ENCODE results near the gene CXCL8.

DNA sequence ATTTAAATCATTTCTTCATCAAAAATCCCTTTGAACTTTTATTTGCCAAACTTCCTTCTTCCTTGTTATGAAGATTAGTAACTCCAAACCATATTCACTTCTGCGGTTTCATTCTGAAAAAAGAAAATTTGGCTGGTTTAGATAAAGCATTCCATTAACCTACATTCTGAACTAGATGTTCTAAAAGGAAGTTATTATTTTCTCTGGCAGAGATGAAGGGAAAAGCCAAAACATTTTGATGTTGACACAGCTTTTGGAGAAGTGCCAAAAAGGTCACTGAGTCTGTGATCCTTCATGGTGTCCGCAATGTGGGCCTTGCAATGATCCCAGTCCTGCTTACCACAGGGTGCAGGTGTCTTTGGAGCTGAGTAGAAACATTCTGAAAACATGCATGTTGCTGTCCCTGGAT lies 36.0 kb downstream of the CXCL8 start:
- TF ChIP-seq, protein P1, sequence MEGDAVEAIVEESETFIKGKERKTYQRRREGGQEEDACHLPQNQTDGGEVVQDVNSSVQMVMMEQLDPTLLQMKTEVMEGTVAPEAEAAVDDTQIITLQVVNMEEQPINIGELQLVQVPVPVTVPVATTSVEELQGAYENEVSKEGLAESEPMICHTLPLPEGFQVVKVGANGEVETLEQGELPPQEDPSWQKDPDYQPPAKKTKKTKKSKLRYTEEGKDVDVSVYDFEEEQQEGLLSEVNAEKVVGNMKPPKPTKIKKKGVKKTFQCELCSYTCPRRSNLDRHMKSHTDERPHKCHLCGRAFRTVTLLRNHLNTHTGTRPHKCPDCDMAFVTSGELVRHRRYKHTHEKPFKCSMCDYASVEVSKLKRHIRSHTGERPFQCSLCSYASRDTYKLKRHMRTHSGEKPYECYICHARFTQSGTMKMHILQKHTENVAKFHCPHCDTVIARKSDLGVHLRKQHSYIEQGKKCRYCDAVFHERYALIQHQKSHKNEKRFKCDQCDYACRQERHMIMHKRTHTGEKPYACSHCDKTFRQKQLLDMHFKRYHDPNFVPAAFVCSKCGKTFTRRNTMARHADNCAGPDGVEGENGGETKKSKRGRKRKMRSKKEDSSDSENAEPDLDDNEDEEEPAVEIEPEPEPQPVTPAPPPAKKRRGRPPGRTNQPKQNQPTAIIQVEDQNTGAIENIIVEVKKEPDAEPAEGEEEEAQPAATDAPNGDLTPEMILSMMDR (IDR thresholded peaks at IDR 0.05 in 8 of 11, conservative IDR thresholded peaks at IDR 0.05 in 3 of 11), result no peak
- no peak for TF ChIP-seq POLR2AphosphoS5 (IDR thresholded peaks at IDR 0.05)

Measured in spleen (tissue), 7 donors.